Spinal cord (tissue), 10 donors: ENCODE measurements around the gene SYT2. TPM values are rescaled to one million over a fixed set of nuclear protein-coding genes. Genes with fewer than 3 reads are reported as not detected.
A peak's percentile ranks its signal among the peaks of the same experiment; 100 is the strongest.
"Not testable (repeated sequence)": the region's sequence is repeated elsewhere in the genome, so short reads cannot be mapped to it uniquely, and the experiment has no call there.

Experiments used
- DNase-seq, 6 donors: peaks; one replicate each; pipeline versions ENCODE4 v3.0.0 to v3.0.0-alpha.2; 2013 to 2015; ENCODE audit warnings: low spot score in 6 of 6, low read depth in 4 of 6
- H3K27ac ChIP-seq: one replicate; pipeline ENCODE4 v1.5.1; 2013; ENCODE audit warnings: low read depth, low read length, control low read depth
- H3K27me3 ChIP-seq: one replicate; pipeline ENCODE4 v1.6.1; 2013; ENCODE audit warnings: low read length; ENCODE audit not compliant: control insufficient read depth, insufficient read depth
- H3K36me3 ChIP-seq: one replicate; pipeline ENCODE4 v1.6.1; 2013; ENCODE audit warnings: low read length; ENCODE audit not compliant: control insufficient read depth, insufficient read depth
- H3K4me1 ChIP-seq: one replicate; pipeline ENCODE4 v1.6.1; 2013; ENCODE audit warnings: low read length; ENCODE audit not compliant: control insufficient read depth, insufficient read depth
- H3K4me3 ChIP-seq: one replicate; pipeline ENCODE4 v1.5.1; 2013; ENCODE audit warnings: low read depth, low read length, control low read depth
- H3K9me3 ChIP-seq: one replicate; pipeline ENCODE4 v1.6.1; 2013; ENCODE audit warnings: low read length; ENCODE audit not compliant: control insufficient read depth, insufficient read depth
- WGBS: methylation state at CpG from one replicate; pipeline ENCODE4 v1.1.5; 2013; ENCODE audit warnings: missing lambda C conversion rate; ENCODE audit not compliant: insufficient coverage; 5-methylcytosine and 5-hydroxymethylcytosine counted together
- polyA plus RNA-seq, 2 donors: library from polyadenylated mRNA; unstranded; fragments of 120-200 nt; gene quantifications; one replicate each; pipeline ENCODE4 v1.2.1, GENCODE V29; 2013; ENCODE audit not compliant: insufficient read length in 2 of 2
- total RNA-seq, 2 donors: library from RNA; depleted of rRNA in 1 of 2; stranded (reverse); fragments of 120-200 nt in 1 of 2; fragments of >200 nt in 1 of 2; gene quantifications; one replicate each; pipeline versions ENCODE4 v1.2.3 to v1.2.4, GENCODE V29; 2013 to 2014
- donor health status: healthy.

SYT2 gene
- total and polyA plus RNA-seq, 4 donors, result 11.1 to 59.2 (median 48.8) TPM

DNA sequence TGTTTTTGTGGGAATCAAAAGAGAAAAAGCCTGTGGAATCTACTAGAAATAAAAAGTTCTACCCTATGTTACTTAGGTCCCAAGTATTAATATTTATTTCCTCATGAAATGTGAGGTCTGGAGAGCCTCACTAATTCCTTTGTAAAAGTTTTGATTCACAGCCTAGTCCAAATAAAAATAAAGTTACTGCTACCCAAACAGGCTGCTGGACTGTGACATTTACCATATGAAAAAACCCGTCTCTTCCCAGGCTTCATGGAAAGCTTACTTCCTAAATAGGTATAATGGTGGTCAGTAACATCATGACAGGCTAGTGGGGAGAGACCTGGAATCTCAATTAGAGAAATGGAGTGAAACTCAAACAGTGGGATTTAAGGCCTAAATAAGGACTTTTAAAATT lies 160.2 kb downstream of the SYT2 start:
- WGBS, result no CpG with 5 or more reads among the region's 1 CpG

DNA sequence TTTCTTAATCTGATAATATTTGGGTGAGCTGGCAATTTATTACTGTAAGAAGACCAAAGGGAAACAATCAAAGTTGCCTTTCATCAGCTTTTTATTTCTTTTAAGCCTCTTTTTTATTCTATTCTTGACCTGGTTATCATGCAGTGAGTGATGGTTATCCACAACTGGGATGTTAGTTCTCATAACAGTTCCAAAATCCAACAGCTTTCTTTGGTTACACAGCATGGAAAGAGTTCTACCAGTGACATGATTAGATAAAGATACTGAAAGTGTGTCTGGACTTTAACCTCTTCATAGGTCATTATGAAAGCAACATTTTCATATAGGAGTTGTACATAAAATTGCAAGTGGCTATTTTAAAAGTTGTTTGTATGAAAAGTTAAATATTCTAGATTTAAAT lies 163.0 kb downstream of the SYT2 start:
- Histone ChIP-seq H3K27ac (no peak overlapping the region), H3K27me3 (no peaks in the 10 kb centered on the region), H3K36me3 (no peaks in the 10 kb centered on the region), H3K9me3 (no peaks in the 10 kb centered on the region), H3K4me3 (no peak overlapping the region), H3K4me1 (peaks cover 2% of the 10 kb centered on the region)
- DNase-seq, result no peak

More for the DNA sequence above, 160.2 kb downstream of the SYT2 start:
- DNase-seq, H3K27ac ChIP-seq, H3K4me1 ChIP-seq, H3K9me3 ChIP-seq, H3K36me3 ChIP-seq, H3K4me3 ChIP-seq, H3K27me3 ChIP-seq: not testable (repeated sequence)

GRCh38 chr1:202546796-202547195 lies 163.5 kb downstream of the SYT2 start:
- not testable (repeated sequence) for H3K4me3 ChIP-seq, DNase-seq, H3K4me1 ChIP-seq, H3K36me3 ChIP-seq, H3K9me3 ChIP-seq, H3K27me3 ChIP-seq, H3K27ac ChIP-seq
- WGBS, result no CpG with 5 or more reads among the region's 3 CpGs

DNA sequence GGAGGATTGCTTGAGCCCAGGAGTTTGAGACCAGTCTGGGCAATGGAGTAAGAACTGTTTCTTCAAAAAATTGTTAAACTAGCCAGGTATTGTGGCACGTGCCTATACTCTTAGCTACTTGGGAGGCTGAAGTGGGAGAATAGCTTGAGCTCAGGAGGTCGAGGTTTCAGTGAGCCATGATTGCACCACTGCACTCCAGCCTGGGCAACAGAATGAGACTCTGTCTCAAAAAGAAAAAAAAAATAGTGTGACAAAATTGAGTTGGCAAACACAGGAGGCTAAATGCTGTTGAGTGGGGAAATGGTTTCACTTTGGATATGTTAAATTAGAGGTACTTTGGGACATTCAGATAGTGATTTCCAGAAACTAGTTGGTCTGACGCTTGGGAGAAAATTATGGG lies 163.9 kb downstream of the SYT2 start:
- WGBS, result 97% methylated on average over 3 of the region's 3 CpGs
- not testable (repeated sequence) for H3K36me3 ChIP-seq, DNase-seq, H3K9me3 ChIP-seq, H3K27me3 ChIP-seq, H3K27ac ChIP-seq, H3K4me3 ChIP-seq, H3K4me1 ChIP-seq

DNA sequence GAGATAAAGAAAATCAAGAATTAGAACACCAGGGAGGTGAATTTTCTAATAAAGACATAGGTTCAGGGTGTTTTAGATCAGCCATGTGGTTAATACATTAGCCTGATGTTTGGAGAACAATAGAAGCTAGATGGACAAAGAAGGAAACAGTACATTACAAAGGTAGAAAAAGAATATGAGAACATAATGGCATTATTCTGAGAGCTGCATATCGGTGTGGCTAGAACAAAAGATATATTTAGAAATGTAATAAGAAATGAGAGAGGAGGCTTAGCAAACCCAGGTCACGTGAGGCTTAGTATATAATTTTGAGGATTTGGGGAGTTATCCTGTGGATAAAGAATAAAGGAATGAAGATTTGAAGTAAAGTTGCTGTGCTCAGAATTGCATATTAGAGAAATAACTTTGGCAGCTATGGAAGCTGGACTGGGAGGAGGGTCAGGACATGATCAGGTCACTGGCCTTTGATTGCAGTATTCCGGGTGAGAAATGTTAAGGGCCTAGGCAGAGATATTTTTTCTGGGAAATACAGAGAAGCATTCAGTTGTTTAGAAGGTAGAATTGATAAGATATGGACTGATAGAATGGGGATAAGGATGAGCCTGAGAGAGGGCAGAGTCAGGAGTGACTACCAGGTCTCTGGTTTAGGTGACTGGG lies 164.5 kb downstream of the SYT2 start:
- not testable (repeated sequence) for H3K4me3 ChIP-seq, H3K4me1 ChIP-seq, H3K9me3 ChIP-seq, DNase-seq, H3K36me3 ChIP-seq, H3K27me3 ChIP-seq, H3K27ac ChIP-seq
- 87% methylated on average over 3 of the region's 3 CpGs for WGBS

DNA sequence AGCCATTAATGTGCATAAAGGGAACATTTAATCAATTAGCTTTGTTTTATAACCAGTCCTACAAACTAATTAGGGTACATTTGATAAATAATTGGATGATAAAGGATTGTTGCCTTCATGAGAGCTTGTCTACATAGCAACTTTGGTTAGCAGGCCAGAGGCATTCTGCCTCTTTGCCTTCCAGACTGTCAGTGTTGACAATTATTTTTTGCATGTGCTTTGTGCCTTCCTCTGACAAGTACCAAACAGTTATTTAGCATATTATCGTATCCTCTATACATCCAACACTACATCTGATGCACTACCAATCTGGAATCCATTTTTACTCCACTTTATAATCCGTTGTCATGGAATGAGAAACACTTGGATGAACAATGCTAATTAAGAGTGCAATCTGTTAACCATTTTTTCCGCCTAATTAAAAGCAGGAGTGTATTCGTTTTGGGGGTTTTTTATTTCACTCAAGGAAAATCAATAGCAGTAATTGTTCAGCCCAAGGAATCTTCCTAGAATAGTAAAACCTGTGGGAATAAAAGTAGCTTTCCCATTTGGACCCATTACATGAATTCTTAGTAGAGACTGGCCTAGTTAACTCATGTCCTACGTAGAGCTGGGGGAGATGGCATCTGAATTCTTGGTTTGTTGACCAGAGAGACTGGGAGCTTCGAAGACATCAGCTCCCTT lies 165.3 kb downstream of the SYT2 start:
- not testable (repeated sequence) for H3K4me1 ChIP-seq

DNA sequence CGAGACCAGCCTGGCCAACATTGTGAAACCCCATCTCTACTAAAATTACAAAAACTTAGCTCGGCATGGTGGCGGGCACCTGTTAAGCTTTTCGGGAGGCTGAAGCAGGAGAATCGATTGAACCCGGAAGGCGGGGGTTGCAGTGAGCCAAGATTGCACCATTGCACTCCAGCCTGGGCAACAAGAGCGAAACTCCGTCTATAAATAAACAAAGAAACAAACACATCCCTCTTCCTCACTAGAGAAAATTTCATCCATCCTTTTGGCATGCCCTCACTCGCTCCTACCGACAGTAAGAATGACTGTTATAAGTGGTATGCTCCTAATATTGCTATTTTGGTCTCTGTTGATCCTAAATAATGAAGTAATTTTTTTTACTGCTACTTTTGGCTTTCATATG lies 166.7 kb downstream of the SYT2 start:
- not testable (repeated sequence) for H3K27me3 ChIP-seq, DNase-seq, H3K27ac ChIP-seq

More for the DNA sequence above, 165.3 kb downstream of the SYT2 start:
- not testable (repeated sequence) for H3K36me3 ChIP-seq, H3K4me3 ChIP-seq, H3K27ac ChIP-seq, H3K9me3 ChIP-seq, H3K27me3 ChIP-seq
- peak in 2 of 6 donors; percentile 43 to 82 for DNase-seq
- WGBS, result no CpG with 5 or more reads among the region's 6 CpGs

GRCh38 chr1:202542415-202542814 lies 167.8 kb downstream of the SYT2 start:
- H3K27ac ChIP-seq, result peak overlapping the region; percentile 10
- not testable (repeated sequence) for H3K4me3 ChIP-seq

More for the DNA sequence above, 166.7 kb downstream of the SYT2 start:
- H3K36me3 ChIP-seq, H3K4me3 ChIP-seq, H3K9me3 ChIP-seq, H3K4me1 ChIP-seq: not testable (repeated sequence)
- WGBS, result 100% methylated on average over 1 of the region's 11 CpGs

DNA sequence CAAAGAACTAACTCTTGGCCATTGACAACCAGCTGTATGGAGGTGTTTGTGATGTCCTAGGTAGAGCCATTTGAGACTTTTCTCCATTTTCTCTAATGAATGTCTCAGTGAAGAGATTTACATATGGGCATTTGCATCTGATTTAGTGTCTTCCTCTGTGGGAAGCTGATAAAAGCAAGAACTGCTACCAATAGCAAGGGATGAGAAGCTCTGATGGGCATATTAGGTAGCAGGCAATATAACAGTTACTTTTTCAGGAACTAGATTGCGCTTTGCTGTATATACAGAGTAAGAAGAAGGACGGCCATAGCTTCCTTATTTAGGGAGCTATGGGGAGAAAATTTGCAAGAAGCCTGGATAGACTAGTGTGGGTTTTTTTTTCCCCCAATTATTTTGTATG lies 169.4 kb downstream of the SYT2 start:
- not testable (repeated sequence) for H3K36me3 ChIP-seq, H3K9me3 ChIP-seq, H3K4me1 ChIP-seq, H3K27me3 ChIP-seq, DNase-seq
- peak overlapping the region; percentile 45 for H3K4me3 ChIP-seq
- H3K27ac ChIP-seq, result peak overlapping the region; percentile 81
- no CpG with 5 or more reads among the region's 2 CpGs for WGBS

More at GRCh38 chr1:202542415-202542814, 167.8 kb downstream of the SYT2 start:
- H3K27me3 ChIP-seq, DNase-seq, H3K4me1 ChIP-seq, H3K9me3 ChIP-seq, H3K36me3 ChIP-seq: not testable (repeated sequence)
